ENCODE data around the gene PGBD2. TPM values are rescaled to one million over a fixed set of nuclear protein-coding genes. Genes with fewer than 3 reads are reported as not detected.
"Not testable (repeated sequence)": the region's sequence is repeated elsewhere in the genome, so short reads cannot be mapped to it uniquely, and the experiment has no call there.

PGBD2 gene
- polyA plus RNA-seq, 1 donor: 5.1 TPM

GRCh38 chr1:248927283-248927682 is 21.2 kb downstream of the PGBD2 start:
- not testable (repeated sequence) for DNase-seq

GRCh38 chr1:248928122-248928521 is 22.1 kb downstream of the PGBD2 start:
- not testable (repeated sequence) for DNase-seq

DNA sequence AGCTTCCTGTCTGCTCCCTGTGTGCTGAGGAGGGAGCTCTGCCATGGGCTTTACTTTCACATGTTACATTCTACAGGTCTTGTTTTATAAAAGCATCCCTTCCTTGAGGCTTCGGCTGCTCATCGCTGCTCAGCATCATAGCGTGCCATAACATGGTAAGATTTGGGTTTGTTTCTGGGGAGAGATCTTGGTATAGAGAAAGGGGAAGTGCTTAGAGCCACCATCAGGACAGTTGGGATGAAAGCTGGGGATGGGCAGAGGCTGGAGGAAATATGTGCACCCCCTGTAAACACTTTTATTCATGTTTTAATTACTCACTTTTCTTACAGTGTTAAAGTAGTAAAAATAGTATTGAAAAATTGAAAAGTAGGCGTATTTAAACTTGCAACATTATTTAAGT is 24.0 kb downstream of the PGBD2 start:
- not testable (repeated sequence) for DNase-seq

DNA sequence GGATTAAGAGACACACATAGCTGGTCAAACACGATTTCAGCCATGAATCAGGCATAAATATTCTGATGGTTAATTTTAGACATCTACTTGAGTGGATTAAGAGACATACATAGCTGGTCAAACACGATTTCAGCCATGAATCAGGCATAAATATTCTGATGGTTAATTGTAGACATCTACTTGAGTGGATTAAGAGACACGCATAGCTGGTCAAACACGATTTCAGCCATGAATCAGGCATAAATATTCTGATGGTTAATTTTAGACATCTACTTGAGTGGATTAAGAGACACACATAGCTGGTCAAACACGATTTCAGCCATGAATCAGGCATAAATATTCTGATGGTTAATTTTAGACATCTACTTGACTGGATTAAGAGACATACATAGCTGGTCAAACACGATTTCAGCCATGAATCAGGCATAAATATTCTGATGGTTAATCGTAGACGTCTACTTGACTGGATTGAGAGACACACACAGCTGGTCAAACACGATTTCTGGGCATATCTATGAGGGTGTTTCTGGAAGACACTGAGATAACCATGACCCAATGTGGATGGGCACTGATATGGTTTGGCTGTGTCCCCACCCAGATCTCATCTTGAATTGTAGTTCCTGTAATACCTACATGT is 32.3 kb downstream of the PGBD2 start:
- not testable (repeated sequence) for DNase-seq

- DNase-seq: not testable (repeated sequence)
Observed at GRCh38 chr1:248944134-248944999, 38.3 kb downstream of the PGBD2 start.

- DNase-seq: not testable (repeated sequence)
Observed at GRCh38 chr1:248945000-248945423, 39.0 kb downstream of the PGBD2 start.

DNA sequence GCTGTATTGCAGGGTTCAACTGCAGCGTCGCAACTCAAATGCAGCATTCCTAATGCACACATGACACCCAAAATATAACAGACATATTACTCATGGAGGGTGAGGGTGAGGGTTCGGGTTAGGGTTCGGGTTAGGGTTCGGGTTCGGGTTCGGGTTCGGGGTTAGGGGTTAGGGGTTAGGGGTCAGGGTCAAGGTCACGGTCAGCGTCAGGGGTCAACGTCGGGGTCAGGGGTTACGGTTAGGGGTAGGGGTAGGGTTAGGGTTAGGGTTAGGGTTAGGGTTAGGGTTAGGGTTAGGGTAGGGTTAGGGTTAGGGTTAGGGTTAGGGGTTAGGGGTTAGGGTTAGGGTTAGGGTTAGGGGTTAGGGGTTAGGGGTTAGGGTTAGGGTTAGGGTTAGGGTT is 39.4 kb downstream of the PGBD2 start:
- peak; percentile 58 for DNase-seq

DNA sequence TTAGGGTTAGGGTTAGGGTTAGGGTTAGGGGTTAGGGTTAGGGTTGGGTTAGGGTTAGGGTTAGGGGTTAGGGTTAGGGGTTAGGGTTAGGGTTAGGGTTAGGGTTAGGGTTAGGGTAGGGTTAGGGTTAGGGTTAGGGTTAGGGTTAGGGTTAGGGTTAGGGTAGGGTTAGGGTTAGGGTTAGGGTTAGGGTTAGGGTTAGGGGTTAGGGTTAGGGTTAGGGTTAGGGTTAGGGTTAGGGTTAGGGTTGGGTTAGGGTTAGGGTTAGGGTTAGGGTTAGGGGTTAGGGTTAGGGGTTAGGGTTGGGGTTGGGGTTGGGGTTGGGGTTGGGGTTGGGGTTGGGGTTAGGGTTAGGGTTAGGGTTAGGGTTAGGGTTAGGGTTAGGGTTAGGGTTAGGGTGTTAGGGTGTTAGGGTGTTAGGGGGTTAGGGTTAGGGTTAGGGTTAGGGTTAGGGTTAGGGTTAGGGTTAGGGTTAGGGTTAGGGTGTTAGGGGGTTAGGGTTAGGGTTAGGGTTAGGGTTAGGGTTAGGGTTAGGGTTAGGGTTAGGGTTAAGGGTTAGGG is 39.9 kb downstream of the PGBD2 start:
- not testable (repeated sequence) for DNase-seq

Other genes with a start within 250 kb of the PGBD2 start
- not detected for gene OR14I1, start 203.5 kb upstream of the PGBD2 start, polyA plus RNA-seq (ENCODE audit: insufficient read length)
- not detected for gene LYPD8, start 150.5 kb upstream of the PGBD2 start, polyA plus RNA-seq (ENCODE audit: insufficient read length)
- gene SH3BP5L, start 80.3 kb upstream of the PGBD2 start, polyA plus RNA-seq (ENCODE audit: insufficient read length): 21.4 TPM
- 17.2 TPM for gene ZNF672, start 68.0 kb upstream of the PGBD2 start, polyA plus RNA-seq (ENCODE audit: insufficient read length)
- 32.9 TPM for gene ZNF692, start 47.1 kb upstream of the PGBD2 start, polyA plus RNA-seq (ENCODE audit: insufficient read length)